GM18502 (cell line): Measurements from ENCODE around the gene FCMR.

Experiments used
- ATAC-seq: cut with Tn5 transposase; IDR thresholded peaks from one replicate; pipeline ENCODE4 v1.9.1; 2021; ENCODE audit warnings: mild to moderate bottlenecking; ENCODE audit not compliant: unreplicated experiment, poor library complexity

The FCMR gene

GRCh38 chr1:206921772-206922265, at the start of gene FCMR:
TSS of gene FCMR (minus strand) at chr1:206921941. CDS start at chr1:206921854, 87 bp downstream.
- ATAC-seq: peak; percentile 26

- peak; percentile 70 for ATAC-seq
These were observed 49.4 kb upstream of the FCMR start for GRCh38 chr1:206971029-206971655.

GRCh38 chr1:206970446-206970845, 48.7 kb upstream of the FCMR start, which contains the start of gene FCAMR:
TSS of gene FCAMR (minus strand) at chr1:206970460. CDS start at chr1:206970125, 335 bp downstream.
- ATAC-seq: no peak

GRCh38 chr1:206969090-206969489, 47.3 kb upstream of the FCMR start:
- no peak for ATAC-seq

GRCh38 chr1:206967096-206967849, 45.5 kb upstream of the FCMR start:
- ATAC-seq: peak; percentile 52

- no peak for ATAC-seq
These were observed 44.0 kb upstream of the FCMR start for GRCh38 chr1:206965781-206966180.

- ATAC-seq: no peak
These were observed 42.0 kb upstream of the FCMR start for GRCh38 chr1:206963740-206964139.

GRCh38 chr1:206963119-206963712, 41.5 kb upstream of the FCMR start:
- ATAC-seq: no peak

- no peak for ATAC-seq
These were observed 40.5 kb upstream of the FCMR start for GRCh38 chr1:206962272-206962671.

- ATAC-seq: no peak
These were observed 39.9 kb upstream of the FCMR start for GRCh38 chr1:206961668-206962067.

GRCh38 chr1:206960676-206961386, 39.1 kb upstream of the FCMR start:
- ATAC-seq: no peak

- ATAC-seq: no peak
These were observed 36.4 kb upstream of the FCMR start for GRCh38 chr1:206958144-206958543.

- ATAC-seq: no peak
These were observed 35.9 kb upstream of the FCMR start for GRCh38 chr1:206957639-206958038.

GRCh38 chr1:206955476-206956451, 34.0 kb upstream of the FCMR start:
- peak; percentile 49 for ATAC-seq

GRCh38 chr1:206954459-206955342, 33.0 kb upstream of the FCMR start:
- ATAC-seq: no peak

GRCh38 chr1:206953626-206954025, 31.9 kb upstream of the FCMR start:
- ATAC-seq: no peak

GRCh38 chr1:206953126-206953525, 31.4 kb upstream of the FCMR start:
- no peak for ATAC-seq

GRCh38 chr1:206952171-206952570, 30.4 kb upstream of the FCMR start:
- no peak for ATAC-seq
